ENCODE data around the gene PLXNA2. TPM values are rescaled to one million over a fixed set of nuclear protein-coding genes. Genes with fewer than 3 reads are reported as not detected.

PLXNA2 gene
- total and polyA plus RNA-seq, 2 of the 4 experiments (the other 2 are of a cell fraction): 0.72 to 1.1 TPM

- Histone ChIP-seq H3K14ac (replicated peaks; ENCODE audit: low read depth, low read length) (no peak overlapping the region), H3K4me2 (ENCODE audit: low read depth, low read length) (no peak overlapping the region), H3K36me3 (ENCODE audit: control insufficient read depth, insufficient read depth, low read length) (no peaks in the 10 kb centered on the region), H4K5ac (ENCODE audit: low read depth, low read length) (no peak overlapping the region), H2BK15ac (ENCODE audit: low read depth, low read length) (no peak overlapping the region), H3K27me3 (ENCODE audit: control insufficient read depth, insufficient read depth, low read length) (peaks cover 17% of the 10 kb centered on the region), H2AK9ac (replicated peaks; ENCODE audit: low read depth, low read length, poor library complexity) (no peak overlapping the region), H4K91ac (ENCODE audit: insufficient read depth, low read depth, low read length) (no peak overlapping the region), H2AK5ac (ENCODE audit: low read depth, low read length) (no peak overlapping the region), H2BK5ac (ENCODE audit: low read depth, low read length, poor library complexity, severe bottlenecking) (no peak overlapping the region), H3K4ac (ENCODE audit: low read depth, low read length) (no peak overlapping the region), H2BK120ac (ENCODE audit: low read depth, low read length) (no peak overlapping the region), H3K4me1 (ENCODE audit: control insufficient read depth, insufficient read depth, low read length) (no peaks in the 10 kb centered on the region), H4K8ac (ENCODE audit: low read depth in 2 of 2, low read length in 2 of 2) (no peak overlapping the region), H3K9me3 (ENCODE audit: control insufficient read depth, insufficient read depth, low read length) (no peaks in the 10 kb centered on the region), H3K27ac (ENCODE audit: insufficient read depth, low read length) (no peak overlapping the region), H3K4me3 (ENCODE audit: insufficient read depth, low read depth, low read length) (no peak overlapping the region), H3K79me1 (ENCODE audit: low read depth in 1 of 2, low read length in 2 of 2) (no peaks in the 10 kb centered on the region), H3K56ac (ENCODE audit: extremely low read depth, insufficient read depth, low read length) (no peak overlapping the region), H2AFZ (replicated peaks; ENCODE audit: low read length, poor library complexity) (no peak overlapping the region), H3K9me1 (ENCODE audit: insufficient read depth, low read length) (no peaks in the 10 kb centered on the region), H2BK20ac (ENCODE audit: low read depth, low read length) (no peak overlapping the region), H3K23ac (ENCODE audit: low read depth, low read length) (no peak overlapping the region), H3K9ac (ENCODE audit: low read depth, low read length) (no peak overlapping the region), H4K20me1 (ENCODE audit: insufficient read depth, low read length) (no peaks in the 10 kb centered on the region), H3K18ac (ENCODE audit: low read depth, low read length) (no peak overlapping the region)
- ChIA-PET POLR2A (ENCODE audit: unreplicated experiment) (no interaction called here), CTCF (interaction anchor here (0.5 kb wide), 1 partner anchor 257 kb away, joined by 9 read pairs; no protein-coding TSS in a partner anchor)
- WGBS, 2 experiments (ENCODE audit: extremely low coverage in 2 of 2, insufficient read length in 1 of 2): no CpG with 5 or more reads among the region's 2 CpGs
- intact Hi-C loops (cut with micrococcal nuclease) (no loop called here), in situ Hi-C loops (cut with MboI; ENCODE audit: low sequenced_read_pairs) (no loop called here), dilution Hi-C loops (cut with HindIII; ENCODE audit: low sequenced_read_pairs, unreplicated experiment) (no loop called here)
- TF ChIP-seq MAZ (IDR thresholded peaks at IDR 0.05; ENCODE audit: borderline replicate concordance, low read depth, low read length) (no peak), ELK1 (IDR thresholded peaks at IDR 0.05; ENCODE audit: borderline replicate concordance, low read depth, low read length) (no peak), NFE2L2 (IDR thresholded peaks at IDR 0.05; ENCODE audit: low read depth, low read length) (no peak)
- no peak for ATAC-seq (ENCODE audit: low read depth)
- no peak for DNase-seq
- BruUV-seq (replicated peaks): no TSS peak
Measured at GRCh38 chr1:208264469-208265121, 20.4 kb upstream of the PLXNA2 start.
